ENCODE data around the gene ZNF470. TPM values are rescaled to one million over a fixed set of nuclear protein-coding genes. Genes with fewer than 3 reads are reported as not detected.

The ZNF470 gene
- polyA plus RNA-seq, 6 donors from 2014 or later: 1.6 to 4.5 (median 2.8) TPM

- Mint-ChIP-seq H3K27ac (no peak overlapping the region), H3K27me3 (no peaks in the 10 kb centered on the region), H3K4me3 (no peak overlapping the region), H3K9me3 (peaks cover 18 to 70% (median 38%) of the 10 kb centered on the region in 7 donors), H3K36me3 (peaks cover 60 to 82% of the 10 kb centered on the region in 2 donors), H3K4me1 (peaks cover 6 to 20% (median 12%) of the 10 kb centered on the region in 3 donors)
- no peak for DNase-seq
- no peak for ATAC-seq (ENCODE audit: low read depth in 2 of 2)
Measured at GRCh38 chr19:56617531-56617930, 50.3 kb downstream of the ZNF470 start.

GRCh38 chr19:56619121-56619520 is 51.9 kb downstream of the ZNF470 start:
- Mint-ChIP-seq H3K36me3 (peaks cover 55 to 78% of the 10 kb centered on the region in 2 donors), H3K4me1 (peaks cover 3 to 20% (median 6%) of the 10 kb centered on the region in 3 donors), H3K27ac (peak overlapping the region in 1 of 6 donors; percentile 51), H3K9me3 (peaks cover 9 to 66% (median 28%) of the 10 kb centered on the region in 7 donors), H3K4me3 (peak overlapping the region in 1 of 8 donors; percentile 39), H3K27me3 (no peaks in the 10 kb centered on the region)
- ATAC-seq (ENCODE audit: low read depth in 2 of 2): no peak
- no peak for DNase-seq

GRCh38 chr19:56622374-56622773 is 55.1 kb downstream of the ZNF470 start:
- Mint-ChIP-seq H3K4me3 (no peak overlapping the region), H3K9me3 (peaks cover 0 to 38% (median 25%) of the 10 kb centered on the region in 7 donors), H3K27ac (no peak overlapping the region), H3K4me1 (peaks cover 6 to 9% (median 6%) of the 10 kb centered on the region in 3 donors), H3K36me3 (peaks cover 24 to 68% of the 10 kb centered on the region in 2 donors), H3K27me3 (no peaks in the 10 kb centered on the region)
- ATAC-seq (ENCODE audit: low read depth in 2 of 2): no peak
- no peak for DNase-seq

GRCh38 chr19:56623006-56623405 is 55.7 kb downstream of the ZNF470 start:
- no peaks in the 10 kb centered on the region for H3K27me3 Mint-ChIP-seq

GRCh38 chr19:56625708-56626107 is 58.4 kb downstream of the ZNF470 start:
- H3K27me3 Mint-ChIP-seq: no peaks in the 10 kb centered on the region
- DNase-seq (no peak), ATAC-seq (ENCODE audit: low read depth in 2 of 2) (no peak)
- peaks cover 12 to 55% of the 10 kb centered on the region in 2 donors for H3K36me3 Mint-ChIP-seq
- no peak overlapping the region for H3K4me3 Mint-ChIP-seq
- H3K9me3 Mint-ChIP-seq: peaks cover 10 to 46% (median 35%) of the 10 kb centered on the region in 7 donors
- H3K27ac Mint-ChIP-seq: no peak overlapping the region
- H3K4me1 Mint-ChIP-seq: peaks cover 0 to 6% (median 3%) of the 10 kb centered on the region in 3 donors

More at GRCh38 chr19:56623006-56623405, 55.7 kb downstream of the ZNF470 start:
- Mint-ChIP-seq H3K4me1 (peaks cover 5 to 6% (median 6%) of the 10 kb centered on the region in 3 donors), H3K27ac (no peak overlapping the region), H3K9me3 (peaks cover 0 to 37% (median 25%) of the 10 kb centered on the region in 7 donors), H3K4me3 (peak overlapping the region in 1 of 8 donors; percentile 10), H3K36me3 (peaks cover 19 to 61% of the 10 kb centered on the region in 2 donors)
- DNase-seq (no peak), ATAC-seq (ENCODE audit: low read depth in 2 of 2) (no peak)

GRCh38 chr19:56633021-56633420 is 65.8 kb downstream of the ZNF470 start:
- Mint-ChIP-seq H3K4me1 (no peaks in the 10 kb centered on the region), H3K27ac (peak overlapping the region in 1 of 6 donors; percentile 64), H3K9me3 (peaks cover 10 to 78% (median 60%) of the 10 kb centered on the region in 7 donors), H3K36me3 (peaks cover 9 to 32% of the 10 kb centered on the region in 2 donors), H3K4me3 (no peak overlapping the region), H3K27me3 (no peaks in the 10 kb centered on the region)
- DNase-seq (no peak), ATAC-seq (ENCODE audit: low read depth in 2 of 2) (no peak)

GRCh38 chr19:56637976-56638555 is 70.8 kb downstream of the ZNF470 start:
- H3K27me3 Mint-ChIP-seq: peaks cover 0 to 22% (median 5%) of the 10 kb centered on the region in 3 donors
- H3K4me1 Mint-ChIP-seq: peaks cover 0 to 7% (median 0%) of the 10 kb centered on the region in 3 donors
- peaks cover 5 to 26% of the 10 kb centered on the region in 2 donors for H3K36me3 Mint-ChIP-seq
- ATAC-seq (ENCODE audit: low read depth in 2 of 2) (peak; percentile 16 to 45), DNase-seq (peak; percentile 15)
- H3K4me3 Mint-ChIP-seq: no peak overlapping the region
- H3K9me3 Mint-ChIP-seq: peaks cover 11 to 70% (median 46%) of the 10 kb centered on the region in 7 donors
- no peak overlapping the region for H3K27ac Mint-ChIP-seq

Other genes starting within 250 kb of the ZNF470 start
- gene ZNF582, start 173.9 kb upstream of the ZNF470 start, polyA plus RNA-seq (ENCODE audit: low read depth in 6 of 6): 1 to 10 TPM; 6.3 to 8.6 (median 7.3) TPM
- gene ZNF583, start 163.1 kb upstream of the ZNF470 start, polyA plus RNA-seq (ENCODE audit: low read depth in 6 of 6): 10 to 100 TPM; 15.1 to 33.2 (median 16.8) TPM
- 10 to 100 TPM in 3 of 6 donors, 1 to 10 TPM in 3; 5.5 to 13.4 (median 9.7) TPM for gene ZNF667, start 90.1 kb upstream of the ZNF470 start, polyA plus RNA-seq (ENCODE audit: low read depth in 6 of 6)
- gene ZNF471, start 59.6 kb upstream of the ZNF470 start, polyA plus RNA-seq (ENCODE audit: low read depth in 6 of 6): 1 to 10 TPM in 2 of 6 donors, under 1 TPM in 3, not detected in 1; 0.45 to 2.0 (median 0.51) TPM
- gene ZFP28, start 28.5 kb upstream of the ZNF470 start, polyA plus RNA-seq (ENCODE audit: low read depth in 6 of 6): 1 to 10 TPM in 5 of 6 donors, not detected in 1; 1.8 to 4.7 (median 4.1) TPM
- 10 to 100 TPM in 3 of 6 donors, 1 to 10 TPM in 3; 7.9 to 20.5 (median 10.4) TPM for gene ZNF71, start 27.8 kb downstream of the ZNF470 start, polyA plus RNA-seq (ENCODE audit: low read depth in 6 of 6)
- under 1 TPM in 1 of 6 donors, not detected in 5; 0.30 TPM for gene SMIM17, start 75.7 kb downstream of the ZNF470 start, polyA plus RNA-seq (ENCODE audit: low read depth in 6 of 6)
- 10 to 100 TPM in 1 of 6 donors, 1 to 10 TPM in 4, not detected in 1; 2.1 to 13.0 (median 5.5) TPM for gene ZNF835, start 104.3 kb downstream of the ZNF470 start, polyA plus RNA-seq (ENCODE audit: low read depth in 6 of 6)

Data from naive B cell (primary cell).